ENCODE measurements around the gene REC114. TPM values are rescaled to one million over a fixed set of nuclear protein-coding genes. Genes with fewer than 3 reads are reported as not detected.

The REC114 gene
- total and polyA plus RNA-seq, 2 donors (not counting 3 experiments of a cell fraction or from before 2014, with no cell fraction given), result not detected

DNA sequence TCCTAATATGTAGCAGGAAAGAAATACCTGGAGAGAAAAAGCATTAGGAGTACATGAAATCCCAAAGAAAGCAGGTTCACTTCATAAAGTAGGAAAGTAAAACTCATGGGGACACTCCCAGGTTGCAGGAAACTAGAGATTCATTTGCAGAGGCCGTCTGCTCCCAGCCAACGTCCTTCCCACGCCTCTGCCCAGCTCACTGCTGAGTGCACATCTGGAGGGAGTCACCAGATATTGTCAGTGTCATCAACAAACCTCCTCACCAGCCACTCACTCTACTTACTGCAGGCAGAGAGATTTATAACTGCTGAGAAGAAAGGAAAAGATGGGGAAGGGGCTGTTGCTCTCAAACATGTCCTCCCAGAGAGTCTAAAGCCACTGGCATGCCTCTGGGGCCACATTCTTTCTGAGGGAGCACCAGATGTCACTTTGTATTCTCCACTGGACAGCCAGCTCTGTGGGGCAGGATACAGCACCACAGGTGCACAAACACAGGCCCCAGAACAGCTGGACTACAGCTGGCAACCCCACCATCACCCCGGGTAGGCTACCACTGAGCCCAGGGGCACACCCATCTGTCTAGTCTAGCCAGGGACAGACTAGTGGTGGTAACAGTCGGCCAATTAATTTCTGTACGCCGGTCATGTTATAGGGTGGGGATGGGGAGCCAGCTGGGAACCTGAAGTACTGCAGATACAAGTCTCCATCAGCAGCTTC is 125.8 kb downstream of the REC114 start:
- no peak overlapping the region for H2AFZ ChIP-seq (ENCODE audit: low read depth, low read length)
- no peak overlapping the region for H3K4me3 ChIP-seq (replicated peaks in 1 of 3; ENCODE audit: insufficient read depth in 1 of 3, low read depth in 1 of 3, low read length in 3 of 3)
- H3K4me2 ChIP-seq (ENCODE audit: insufficient read depth, low read length), result no peak overlapping the region
- H3K79me2 ChIP-seq (ENCODE audit: control insufficient read depth, insufficient read depth, low read length), result no peaks in the 10 kb centered on the region
- H3K27me3 ChIP-seq (ENCODE audit: control insufficient read depth in 2 of 2, insufficient read depth in 2 of 2, low read length in 2 of 2), result no peaks in the 10 kb centered on the region
- BruUV-seq (replicated peaks), result no TSS peak
- no peak overlapping the region for H3K27ac ChIP-seq (ENCODE audit: insufficient read depth, low read depth, low read length)
- intact Hi-C loops (cut with micrococcal nuclease), result no loop called here
- peaks cover 16% of the 10 kb centered on the region for H3K4me1 ChIP-seq (ENCODE audit: control insufficient read depth, extremely low read depth, insufficient read depth, low read length)
- H4K20me1 ChIP-seq (replicated peaks; ENCODE audit: control insufficient read depth, extremely low read depth, insufficient read depth, low read length), result no peaks in the 10 kb centered on the region
- H3K9me1 ChIP-seq (replicated peaks; ENCODE audit: control insufficient read depth, extremely low read depth, insufficient read depth, low read length), result no peaks in the 10 kb centered on the region
- no peak overlapping the region for H3K9ac ChIP-seq (replicated peaks; ENCODE audit: extremely low read depth, insufficient read depth, low read length)
- peaks cover 12 to 28% of the 10 kb centered on the region in 2 experiments for H3K36me3 ChIP-seq (ENCODE audit: control insufficient read depth in 2 of 2, extremely low read depth in 1 of 2, insufficient read depth in 2 of 2, low read length in 2 of 2)
- POLR2A ChIA-PET, result no interaction called here
- TF ChIP-seq POLR2AphosphoS5 (IDR thresholded peaks at IDR 0.05; ENCODE audit: insufficient read depth, low read depth, low read length) (no peak), EZH2 (IDR thresholded peaks at IDR 0.05; ENCODE audit: borderline replicate concordance, low read depth, low read length, severe bottlenecking) (no peak), POLR2A (IDR thresholded peaks at IDR 0.05; ENCODE audit: low read depth, low read length) (no peak), FOS (IDR thresholded peaks at IDR 0.05; ENCODE audit: borderline replicate concordance, insufficient read depth, low read length) (no peak), MYC (IDR thresholded peaks at IDR 0.05; ENCODE audit: low read depth, low read length) (no peak), JUN (IDR thresholded peaks at IDR 0.05; ENCODE audit: borderline replicate concordance, insufficient read depth, insufficient read length, low read depth) (no peak), GATA2 (IDR thresholded peaks at IDR 0.05; ENCODE audit: insufficient read depth, insufficient read length, low read depth, low read length) (no peak)
- TF ChIP-seq, protein P1, sequence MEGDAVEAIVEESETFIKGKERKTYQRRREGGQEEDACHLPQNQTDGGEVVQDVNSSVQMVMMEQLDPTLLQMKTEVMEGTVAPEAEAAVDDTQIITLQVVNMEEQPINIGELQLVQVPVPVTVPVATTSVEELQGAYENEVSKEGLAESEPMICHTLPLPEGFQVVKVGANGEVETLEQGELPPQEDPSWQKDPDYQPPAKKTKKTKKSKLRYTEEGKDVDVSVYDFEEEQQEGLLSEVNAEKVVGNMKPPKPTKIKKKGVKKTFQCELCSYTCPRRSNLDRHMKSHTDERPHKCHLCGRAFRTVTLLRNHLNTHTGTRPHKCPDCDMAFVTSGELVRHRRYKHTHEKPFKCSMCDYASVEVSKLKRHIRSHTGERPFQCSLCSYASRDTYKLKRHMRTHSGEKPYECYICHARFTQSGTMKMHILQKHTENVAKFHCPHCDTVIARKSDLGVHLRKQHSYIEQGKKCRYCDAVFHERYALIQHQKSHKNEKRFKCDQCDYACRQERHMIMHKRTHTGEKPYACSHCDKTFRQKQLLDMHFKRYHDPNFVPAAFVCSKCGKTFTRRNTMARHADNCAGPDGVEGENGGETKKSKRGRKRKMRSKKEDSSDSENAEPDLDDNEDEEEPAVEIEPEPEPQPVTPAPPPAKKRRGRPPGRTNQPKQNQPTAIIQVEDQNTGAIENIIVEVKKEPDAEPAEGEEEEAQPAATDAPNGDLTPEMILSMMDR (IDR thresholded peaks at IDR 0.05; ENCODE audit: extremely low read depth in 1 of 2, insufficient read depth in 1 of 2, low read depth in 1 of 2, low read length in 2 of 2), result no peak
- TF ChIP-seq, protein P2, sequence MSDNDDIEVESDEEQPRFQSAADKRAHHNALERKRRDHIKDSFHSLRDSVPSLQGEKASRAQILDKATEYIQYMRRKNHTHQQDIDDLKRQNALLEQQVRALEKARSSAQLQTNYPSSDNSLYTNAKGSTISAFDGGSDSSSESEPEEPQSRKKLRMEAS (IDR thresholded peaks at IDR 0.05; ENCODE audit: insufficient read depth, insufficient read length), result no peak
- CTCF ChIA-PET, result interaction anchor here (0.8 to 4.1 kb wide), 5 partner anchors 8 to 131 kb away, joined by 3 to 27 read pairs (median 6); partner anchors contain the start of gene NPTN
- DNase-seq (ENCODE audit: low read depth, low spot score) (no peak), FAIRE-seq (no peak)
- dilution Hi-C loops (cut with MboI; ENCODE audit: extremely low pct_ligation_motif_present, low sequenced_read_pairs), result no loop called here
- no peaks in the 10 kb centered on the region for H3K9me3 ChIP-seq (replicated peaks; ENCODE audit: control insufficient read depth, insufficient read depth, low read length)
